WTC11 (cell line): ENCODE measurements around the gene BMP3. TPM values are rescaled to one million over a fixed set of nuclear protein-coding genes. Genes with fewer than 3 reads are reported as not detected.
A peak's percentile ranks its signal among the peaks of the same experiment; 100 is the strongest.

Experiments used
- ATAC-seq: fragments of 200-7000 bp; cut with Tn5 transposase; 2 replicates; pipeline ENCODE4 v1.10.0; 2021; ENCODE audit warnings: mild to moderate bottlenecking, moderate library complexity
- CTCF ChIA-PET: fragments of 300-600 bp; sonication (Branson Sonifier 250); formaldehyde crosslinking; loops from one replicate; lab custom pipeline; 2021; ENCODE audit warnings: antibody characterized with exemption; lab: Charles Lee
- POLR2A ChIA-PET: fragments of 350-600 bp; sonication (Branson Sonifier 250); formaldehyde crosslinking; loops from one replicate; lab custom pipeline; 2021; ENCODE audit warnings: antibody characterized with exemption; lab: Charles Lee
- DNase-seq: peaks from one replicate; pipeline ENCODE4 v3.0.0; 2021; ENCODE audit warnings: low spot score
- H3K27ac Mint-ChIP-seq: 2 replicates; pipeline ENCODE4 v1.8.0; 2021; ENCODE audit warnings: mixed read lengths
- H3K27me3 Mint-ChIP-seq: 2 replicates; pipeline ENCODE4 v1.8.0; 2021; ENCODE audit warnings: low read depth, mild to moderate bottlenecking, moderate library complexity, mixed read lengths
- H3K36me3 Mint-ChIP-seq: 2 replicates; pipeline ENCODE4 v1.8.0; 2021; ENCODE audit warnings: mixed read lengths
- H3K4me1 Mint-ChIP-seq: 2 replicates; pipeline ENCODE4 v1.8.0; 2022; ENCODE audit warnings: mixed read lengths
- H3K4me3 Mint-ChIP-seq: 2 replicates; pipeline ENCODE4 v1.8.0; 2021; ENCODE audit warnings: mild to moderate bottlenecking, moderate library complexity, mixed read lengths
- H3K9me3 Mint-ChIP-seq: 2 replicates; pipeline ENCODE4 v1.8.0; 2021; ENCODE audit warnings: mixed read lengths
- ATF1 ChIP-seq: sonication (generic); formaldehyde crosslinking; IDR thresholded peaks from 2 replicates; pipeline ENCODE4 v1.8.1; 2023; ENCODE audit warnings: mild to moderate bottlenecking, moderate library complexity, missing genetic modification reagents
- ETV6 ChIP-seq: sonication (generic); formaldehyde crosslinking; IDR thresholded peaks from 2 replicates; pipeline ENCODE4 v1.8.1; 2022; ENCODE audit warnings: mild to moderate bottlenecking, missing genetic modification reagents
- GRHL2 ChIP-seq: fragments of 250-450 bp; sonication (Bioruptor Pico); IDR thresholded peaks from 2 replicates; pipeline ENCODE4 v1.8.0; 2022; ENCODE audit warnings: mild to moderate bottlenecking, moderate library complexity; ENCODE audit not compliant: insufficient replicate concordance, severe bottlenecking
- MYBL2 ChIP-seq: sonication (generic); formaldehyde crosslinking; IDR thresholded peaks from 2 replicates; pipeline ENCODE4 v1.8.1; 2023; ENCODE audit warnings: mild to moderate bottlenecking, moderate library complexity, missing genetic modification reagents
- STAT6 ChIP-seq: sonication (generic); formaldehyde crosslinking; conservative IDR thresholded peaks from 2 replicates; pipeline ENCODE4 v1.8.1; 2023; ENCODE audit warnings: mild to moderate bottlenecking, low read depth, missing genetic modification reagents, moderate library complexity
- ZNF512 ChIP-seq: sonication (generic); formaldehyde crosslinking; IDR thresholded peaks from 2 replicates; pipeline ENCODE4 v1.8.1; 2022; ENCODE audit warnings: missing genetic modification reagents, borderline replicate concordance
- total RNA-seq: library from RNA; stranded (reverse); gene quantifications from 3 replicates; pipeline ENCODE4 v1.2.3, GENCODE V29; 2021
- TF ChIP-seq, protein P1 (sequence below): sonication (generic); formaldehyde crosslinking; IDR thresholded peaks from 2 replicates; pipeline ENCODE4 v1.8.0; 2022; ENCODE audit warnings: mild to moderate bottlenecking, missing genetic modification reagents
- TF ChIP-seq, protein P2 (sequence below): sonication (generic); formaldehyde crosslinking; IDR thresholded peaks from 2 replicates; pipeline ENCODE4 v1.8.0; 2022; ENCODE audit warnings: mild to moderate bottlenecking, missing genetic modification reagents
- TF ChIP-seq, protein P3 (sequence below): fragments of 250-450 bp; sonication (Bioruptor Pico); IDR thresholded peaks from 2 replicates; pipeline ENCODE4 v2.1.2; 2022; ENCODE audit warnings: mild to moderate bottlenecking, moderate library complexity
- TF ChIP-seq, protein P4 (sequence below): sonication (generic); formaldehyde crosslinking; IDR thresholded peaks from 2 replicates; pipeline ENCODE4 v1.8.0; 2022; ENCODE audit warnings: mild to moderate bottlenecking, missing genetic modification reagents
- TF ChIP-seq, protein P5 (sequence below): fragments of 200-600 bp; IDR thresholded peaks from 2 replicates; pipeline ENCODE4 v1.8.0; 2022; ENCODE audit warnings: antibody characterized with exemption
- TF ChIP-seq, protein P6 (sequence below): sonication (generic); formaldehyde crosslinking; IDR thresholded peaks from 2 replicates; pipeline ENCODE4 v1.8.1; 2023; ENCODE audit warnings: mild to moderate bottlenecking, missing genetic modification reagents, moderate library complexity

BMP3 gene
- total RNA-seq, 1 experiment from 2014 or later: 0.55 TPM

- TF ChIP-seq, protein P1, sequence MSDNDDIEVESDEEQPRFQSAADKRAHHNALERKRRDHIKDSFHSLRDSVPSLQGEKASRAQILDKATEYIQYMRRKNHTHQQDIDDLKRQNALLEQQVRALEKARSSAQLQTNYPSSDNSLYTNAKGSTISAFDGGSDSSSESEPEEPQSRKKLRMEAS (CRISPR knock-in tag): no peak
- TF ChIP-seq STAT6 (no peak), ATF1 (CRISPR knock-in tag) (no peak), ZNF512 (CRISPR knock-in tag) (no peak), MYBL2 (no peak)
- TF ChIP-seq, protein P2, sequence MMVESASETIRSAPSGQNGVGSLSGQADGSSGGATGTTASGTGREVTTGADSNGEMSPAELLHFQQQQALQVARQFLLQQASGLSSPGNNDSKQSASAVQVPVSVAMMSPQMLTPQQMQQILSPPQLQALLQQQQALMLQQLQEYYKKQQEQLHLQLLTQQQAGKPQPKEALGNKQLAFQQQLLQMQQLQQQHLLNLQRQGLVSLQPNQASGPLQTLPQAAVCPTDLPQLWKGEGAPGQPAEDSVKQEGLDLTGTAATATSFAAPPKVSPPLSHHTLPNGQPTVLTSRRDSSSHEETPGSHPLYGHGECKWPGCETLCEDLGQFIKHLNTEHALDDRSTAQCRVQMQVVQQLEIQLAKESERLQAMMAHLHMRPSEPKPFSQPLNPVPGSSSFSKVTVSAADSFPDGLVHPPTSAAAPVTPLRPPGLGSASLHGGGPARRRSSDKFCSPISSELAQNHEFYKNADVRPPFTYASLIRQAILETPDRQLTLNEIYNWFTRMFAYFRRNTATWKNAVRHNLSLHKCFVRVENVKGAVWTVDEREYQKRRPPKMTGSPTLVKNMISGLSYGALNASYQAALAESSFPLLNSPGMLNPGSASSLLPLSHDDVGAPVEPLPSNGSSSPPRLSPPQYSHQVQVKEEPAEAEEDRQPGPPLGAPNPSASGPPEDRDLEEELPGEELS (CRISPR knock-in tag): no peak
- TF ChIP-seq, protein P3, sequence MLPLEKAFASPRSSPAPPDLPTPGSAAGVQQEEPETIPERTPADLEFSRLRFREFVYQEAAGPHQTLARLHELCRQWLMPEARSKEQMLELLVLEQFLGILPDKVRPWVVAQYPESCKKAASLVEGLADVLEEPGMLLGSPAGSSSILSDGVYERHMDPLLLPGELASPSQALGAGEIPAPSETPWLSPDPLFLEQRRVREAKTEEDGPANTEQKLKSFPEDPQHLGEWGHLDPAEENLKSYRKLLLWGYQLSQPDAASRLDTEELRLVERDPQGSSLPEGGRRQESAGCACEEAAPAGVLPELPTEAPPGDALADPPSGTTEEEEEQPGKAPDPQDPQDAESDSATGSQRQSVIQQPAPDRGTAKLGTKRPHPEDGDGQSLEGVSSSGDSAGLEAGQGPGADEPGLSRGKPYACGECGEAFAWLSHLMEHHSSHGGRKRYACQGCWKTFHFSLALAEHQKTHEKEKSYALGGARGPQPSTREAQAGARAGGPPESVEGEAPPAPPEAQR (CRISPR knock-in tag): no peak
- TF ChIP-seq, protein P4, sequence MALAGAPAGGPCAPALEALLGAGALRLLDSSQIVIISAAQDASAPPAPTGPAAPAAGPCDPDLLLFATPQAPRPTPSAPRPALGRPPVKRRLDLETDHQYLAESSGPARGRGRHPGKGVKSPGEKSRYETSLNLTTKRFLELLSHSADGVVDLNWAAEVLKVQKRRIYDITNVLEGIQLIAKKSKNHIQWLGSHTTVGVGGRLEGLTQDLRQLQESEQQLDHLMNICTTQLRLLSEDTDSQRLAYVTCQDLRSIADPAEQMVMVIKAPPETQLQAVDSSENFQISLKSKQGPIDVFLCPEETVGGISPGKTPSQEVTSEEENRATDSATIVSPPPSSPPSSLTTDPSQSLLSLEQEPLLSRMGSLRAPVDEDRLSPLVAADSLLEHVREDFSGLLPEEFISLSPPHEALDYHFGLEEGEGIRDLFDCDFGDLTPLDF (CRISPR knock-in tag): no peak
These were observed 19.4 kb downstream of the BMP3 start (continued) for GRCh38 chr4:81049907-81050306.

DNA sequence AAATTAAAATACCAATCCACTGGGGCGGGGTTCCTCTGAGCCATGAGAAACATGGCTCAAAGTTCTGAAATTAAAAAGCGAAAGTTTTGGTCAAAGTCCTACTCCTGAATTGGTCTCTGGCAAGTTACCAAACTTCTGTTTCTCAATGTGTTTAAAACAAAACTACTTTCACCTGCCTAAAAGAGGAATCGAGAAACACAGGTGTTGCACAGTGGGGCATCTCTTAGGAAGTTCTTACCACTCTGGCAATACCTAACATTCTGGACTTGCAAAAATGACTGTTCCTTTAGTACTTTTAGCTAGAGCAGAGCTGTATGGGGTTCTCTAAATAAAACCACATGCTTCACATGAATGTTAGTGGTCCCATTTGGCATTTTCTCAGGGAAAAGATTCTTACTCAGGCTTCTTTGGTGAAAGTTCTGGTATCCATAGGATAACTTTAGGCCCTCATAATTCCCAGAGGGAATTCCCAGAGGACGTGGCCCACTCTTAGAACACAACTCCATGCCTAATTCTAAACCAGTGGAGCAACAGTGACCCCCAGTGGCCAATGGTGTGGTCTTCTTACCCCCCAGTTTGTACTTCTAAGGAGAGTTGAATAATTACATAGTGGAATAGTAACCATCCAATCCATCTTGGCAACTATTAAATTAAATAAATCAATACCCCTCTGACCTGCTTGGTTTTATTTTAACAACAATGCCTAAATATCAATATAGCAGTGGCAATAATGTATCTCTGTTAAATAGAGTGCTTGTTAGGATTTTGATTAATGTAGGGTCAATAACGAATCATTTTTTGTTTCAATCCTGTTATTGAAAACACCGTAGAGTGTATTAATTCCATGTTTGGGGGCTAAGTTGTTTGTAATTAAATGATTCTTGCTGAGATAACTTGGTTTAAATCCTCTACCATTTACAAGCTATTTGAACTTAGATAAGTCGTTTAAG, 21.9 kb downstream of the BMP3 start:
- POLR2A ChIA-PET: interaction anchor here (0.6 kb wide), 1 partner anchor 1418 kb away, joined by 3 read pairs; no protein-coding TSS in a partner anchor
- Mint-ChIP-seq H3K36me3 (no peaks in the 10 kb centered on the region), H3K27me3 (no peaks in the 10 kb centered on the region), H3K4me1 (peaks cover 10% of the 10 kb centered on the region), H3K27ac (peak overlapping the region; percentile 32; the same call in 1 of the 2 replicates), H3K9me3 (no peaks in the 10 kb centered on the region), H3K4me3 (no peak overlapping the region)
- peak; percentile 84 for DNase-seq
- ATAC-seq: peak; percentile 98
- CTCF ChIA-PET: interaction anchor here (1.0 to 4.6 kb wide), 6 partner anchors 11 to 730 kb away, joined by 3 to 25 read pairs (median 4); partner anchors contain the start of genes BMP3 and CFAP299
- TF ChIP-seq, protein P5, sequence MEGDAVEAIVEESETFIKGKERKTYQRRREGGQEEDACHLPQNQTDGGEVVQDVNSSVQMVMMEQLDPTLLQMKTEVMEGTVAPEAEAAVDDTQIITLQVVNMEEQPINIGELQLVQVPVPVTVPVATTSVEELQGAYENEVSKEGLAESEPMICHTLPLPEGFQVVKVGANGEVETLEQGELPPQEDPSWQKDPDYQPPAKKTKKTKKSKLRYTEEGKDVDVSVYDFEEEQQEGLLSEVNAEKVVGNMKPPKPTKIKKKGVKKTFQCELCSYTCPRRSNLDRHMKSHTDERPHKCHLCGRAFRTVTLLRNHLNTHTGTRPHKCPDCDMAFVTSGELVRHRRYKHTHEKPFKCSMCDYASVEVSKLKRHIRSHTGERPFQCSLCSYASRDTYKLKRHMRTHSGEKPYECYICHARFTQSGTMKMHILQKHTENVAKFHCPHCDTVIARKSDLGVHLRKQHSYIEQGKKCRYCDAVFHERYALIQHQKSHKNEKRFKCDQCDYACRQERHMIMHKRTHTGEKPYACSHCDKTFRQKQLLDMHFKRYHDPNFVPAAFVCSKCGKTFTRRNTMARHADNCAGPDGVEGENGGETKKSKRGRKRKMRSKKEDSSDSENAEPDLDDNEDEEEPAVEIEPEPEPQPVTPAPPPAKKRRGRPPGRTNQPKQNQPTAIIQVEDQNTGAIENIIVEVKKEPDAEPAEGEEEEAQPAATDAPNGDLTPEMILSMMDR: peak; percentile 79
- TF ChIP-seq, protein P6, sequence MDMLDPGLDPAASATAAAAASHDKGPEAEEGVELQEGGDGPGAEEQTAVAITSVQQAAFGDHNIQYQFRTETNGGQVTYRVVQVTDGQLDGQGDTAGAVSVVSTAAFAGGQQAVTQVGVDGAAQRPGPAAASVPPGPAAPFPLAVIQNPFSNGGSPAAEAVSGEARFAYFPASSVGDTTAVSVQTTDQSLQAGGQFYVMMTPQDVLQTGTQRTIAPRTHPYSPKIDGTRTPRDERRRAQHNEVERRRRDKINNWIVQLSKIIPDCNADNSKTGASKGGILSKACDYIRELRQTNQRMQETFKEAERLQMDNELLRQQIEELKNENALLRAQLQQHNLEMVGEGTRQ: no peak
- TF ChIP-seq ETV6 (CRISPR knock-in tag) (no peak), GRHL2 (no peak)
